DOHH2 (cell line): ENCODE data around the gene SMARCAL1.

Source experiments
- H3F3A ChIP-seq: fragments of 200-600 bp; sonication (generic), shearing (Covaris generic); 2 replicates; pipeline ENCODE4 v1.6.0; 2016; ENCODE audit warnings: antibody characterized with exemption, mild to moderate bottlenecking; ENCODE audit not compliant: control insufficient read depth, insufficient read depth
- H3K27ac ChIP-seq: fragments of 200-600 bp; sonication (generic); 2 replicates; pipeline ENCODE4 v1.5.1; 2014; ENCODE audit warnings: low read depth, mild to moderate bottlenecking, low read length, moderate library complexity
- H3K27me3 ChIP-seq: fragments of 200-600 bp; sonication (generic); 2 replicates; pipeline ENCODE4 v1.6.1; 2014; ENCODE audit warnings: mild to moderate bottlenecking, low read length, mixed read lengths; ENCODE audit not compliant: control insufficient read depth
- H3K36me3 ChIP-seq: fragments of 200-600 bp; sonication (generic); 2 replicates; pipeline ENCODE4 v1.6.1; 2014; ENCODE audit warnings: mild to moderate bottlenecking, low read length, moderate library complexity, mixed read lengths; ENCODE audit not compliant: control insufficient read depth
- H3K4me1 ChIP-seq: fragments of 200-600 bp; sonication (generic); 2 replicates; pipeline ENCODE4 v1.6.1; 2014; ENCODE audit warnings: mild to moderate bottlenecking, low read length, mixed read lengths; ENCODE audit not compliant: control insufficient read depth
- H3K4me2 ChIP-seq: fragments of 200-600 bp; sonication (generic); 2 replicates; pipeline ENCODE4 v1.6.0; 2014; ENCODE audit warnings: mild to moderate bottlenecking, low read length, moderate library complexity
- H3K4me3 ChIP-seq: fragments of 200-600 bp; sonication (generic); 2 replicates; pipeline ENCODE4 v1.5.1; 2014; ENCODE audit warnings: mild to moderate bottlenecking, low read length, mixed read lengths
- H3K79me2 ChIP-seq: fragments of 200-600 bp; sonication (generic); 2 replicates; pipeline ENCODE4 v1.6.1; 2014; ENCODE audit warnings: mild to moderate bottlenecking, low read length, mixed read lengths; ENCODE audit not compliant: control insufficient read depth
- H3K9me2 ChIP-seq: fragments of 200-600 bp; sonication (generic); replicated peaks from 2 replicates; pipeline ENCODE4 v1.6.1; 2014; ENCODE audit warnings: mild to moderate bottlenecking, low read length, mixed read lengths; ENCODE audit not compliant: control insufficient read depth
- H3K9me3 ChIP-seq: fragments of 200-600 bp; sonication (generic); 2 replicates; pipeline ENCODE4 v1.6.1; 2014; ENCODE audit warnings: antibody characterized with exemption, low read length, mixed read lengths; ENCODE audit not compliant: control insufficient read depth, insufficient read depth
- H4K20me1 ChIP-seq: fragments of 200-600 bp; sonication (generic); 2 replicates; pipeline ENCODE4 v1.6.0; 2014; ENCODE audit warnings: low read depth, mild to moderate bottlenecking, antibody characterized with exemption, low read length, moderate library complexity; ENCODE audit not compliant: control insufficient read depth, insufficient read depth
- EZH2phosphoT487 ChIP-seq: fragments of 200-600 bp; sonication (generic); IDR thresholded peaks from 2 replicates; pipeline ENCODE4 v1.6.1; 2017; ENCODE audit warnings: borderline replicate concordance, mild to moderate bottlenecking, antibody characterized with exemption, low read length, moderate library complexity, mixed read lengths
- TF ChIP-seq, protein P1 (sequence below): fragments of 200-600 bp; sonication (generic); IDR thresholded peaks from one replicate; pipeline ENCODE4 v1.5.1; 2014; ENCODE audit warnings: antibody characterized with exemption, mild to moderate bottlenecking, low read depth, low read length; ENCODE audit not compliant: poor library complexity, severe bottlenecking

Gene SMARCAL1

DNA sequence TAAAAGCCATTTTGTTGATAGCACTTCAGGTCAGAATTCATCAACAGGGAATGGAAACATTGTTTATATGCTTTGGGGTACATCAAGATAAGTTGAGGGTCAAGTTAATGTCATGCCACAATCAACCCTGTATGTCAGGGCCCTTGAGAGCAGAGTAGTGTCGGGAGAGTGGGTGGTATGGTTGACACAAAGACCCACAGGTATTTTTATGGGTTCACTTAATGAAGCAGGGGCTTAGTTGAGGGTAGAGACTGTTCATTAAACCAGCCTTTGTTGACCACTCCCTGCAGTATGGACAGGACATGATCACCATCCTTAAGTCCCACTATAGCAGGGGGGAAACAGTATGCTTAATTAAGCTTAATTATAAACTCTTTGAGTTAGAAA is 92.1 kb downstream of the SMARCAL1 start:
- Histone ChIP-seq H3K27me3 (no peaks in the 10 kb centered on the region), H4K20me1 (peaks cover 47% of the 10 kb centered on the region), H3K27ac (peak overlapping the region; percentile 7; the same call in 1 of the 2 replicates), H3K36me3 (peaks cover 79% of the 10 kb centered on the region), H3K9me2 (no peaks in the 10 kb centered on the region), H3K4me3 (no peak overlapping the region), H3K9me3 (no peaks in the 10 kb centered on the region), H3K4me1 (peaks cover 38% of the 10 kb centered on the region), H3K4me2 (peak overlapping the region; percentile 89; the same call in 1 of the 2 replicates), H3F3A (peaks cover 88% of the 10 kb centered on the region), H3K79me2 (peaks cover 34% of the 10 kb centered on the region)
- TF ChIP-seq EZH2phosphoT487: no peak
- TF ChIP-seq, protein P1, sequence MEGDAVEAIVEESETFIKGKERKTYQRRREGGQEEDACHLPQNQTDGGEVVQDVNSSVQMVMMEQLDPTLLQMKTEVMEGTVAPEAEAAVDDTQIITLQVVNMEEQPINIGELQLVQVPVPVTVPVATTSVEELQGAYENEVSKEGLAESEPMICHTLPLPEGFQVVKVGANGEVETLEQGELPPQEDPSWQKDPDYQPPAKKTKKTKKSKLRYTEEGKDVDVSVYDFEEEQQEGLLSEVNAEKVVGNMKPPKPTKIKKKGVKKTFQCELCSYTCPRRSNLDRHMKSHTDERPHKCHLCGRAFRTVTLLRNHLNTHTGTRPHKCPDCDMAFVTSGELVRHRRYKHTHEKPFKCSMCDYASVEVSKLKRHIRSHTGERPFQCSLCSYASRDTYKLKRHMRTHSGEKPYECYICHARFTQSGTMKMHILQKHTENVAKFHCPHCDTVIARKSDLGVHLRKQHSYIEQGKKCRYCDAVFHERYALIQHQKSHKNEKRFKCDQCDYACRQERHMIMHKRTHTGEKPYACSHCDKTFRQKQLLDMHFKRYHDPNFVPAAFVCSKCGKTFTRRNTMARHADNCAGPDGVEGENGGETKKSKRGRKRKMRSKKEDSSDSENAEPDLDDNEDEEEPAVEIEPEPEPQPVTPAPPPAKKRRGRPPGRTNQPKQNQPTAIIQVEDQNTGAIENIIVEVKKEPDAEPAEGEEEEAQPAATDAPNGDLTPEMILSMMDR: no peak

DNA sequence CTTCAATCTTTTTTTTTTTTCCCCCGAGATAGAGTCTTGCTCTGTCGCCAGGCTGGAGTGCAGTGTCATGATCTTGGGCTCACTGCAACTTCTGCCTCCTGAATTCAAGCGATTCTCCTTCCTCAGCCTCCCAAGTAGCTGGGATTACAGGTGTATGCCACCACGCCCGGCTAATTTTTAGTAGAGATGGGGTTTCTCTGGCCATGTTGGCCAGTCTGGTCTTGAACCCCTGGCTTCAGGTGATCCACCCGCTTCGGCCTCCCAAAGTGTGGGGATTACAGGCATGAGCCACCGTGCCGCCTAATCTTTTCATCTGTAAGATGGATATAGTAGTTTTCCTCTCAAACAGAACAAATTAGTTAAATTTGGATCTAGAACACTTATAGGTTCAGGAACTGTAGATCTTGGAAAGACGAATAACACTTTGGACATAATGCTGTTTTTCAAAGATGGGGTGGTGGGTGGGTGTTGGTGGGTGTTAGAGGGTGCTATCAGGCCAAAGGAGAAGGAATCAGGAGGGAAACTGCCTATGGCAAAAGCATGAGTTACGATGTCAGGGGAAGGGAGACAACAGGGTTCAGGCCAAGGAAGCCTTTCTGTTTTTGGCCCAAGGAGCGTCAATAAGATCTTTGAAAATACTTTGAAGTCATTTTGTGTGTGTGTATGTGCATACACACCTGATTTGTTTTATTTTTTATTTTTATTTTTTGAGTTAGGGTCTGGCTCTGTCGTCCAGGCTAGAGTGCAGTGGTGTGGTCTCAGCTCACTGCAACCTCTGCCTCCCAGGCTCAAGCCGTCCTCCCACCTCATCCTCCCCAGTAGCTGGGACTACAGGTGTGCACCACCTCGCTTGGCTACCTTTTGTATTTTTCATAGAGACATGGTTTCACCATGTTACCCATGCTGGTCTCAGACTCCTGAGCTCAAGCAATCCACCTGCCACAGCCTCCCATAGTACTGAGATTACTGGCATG is 93.1 kb downstream of the SMARCAL1 start:
- Histone ChIP-seq H3K9me2 (no peaks in the 10 kb centered on the region), H3K4me1 (peaks cover 30% of the 10 kb centered on the region), H3K27me3 (no peaks in the 10 kb centered on the region), H3K4me3 (no peak overlapping the region), H3K9me3 (no peaks in the 10 kb centered on the region), H3K36me3 (peaks cover 68% of the 10 kb centered on the region), H3K79me2 (peaks cover 24% of the 10 kb centered on the region), H3K27ac (no peak overlapping the region), H4K20me1 (peaks cover 36% of the 10 kb centered on the region), H3K4me2 (no peak overlapping the region), H3F3A (peaks cover 80% of the 10 kb centered on the region)
- TF ChIP-seq EZH2phosphoT487: no peak
- TF ChIP-seq, protein P1: no peak

DNA sequence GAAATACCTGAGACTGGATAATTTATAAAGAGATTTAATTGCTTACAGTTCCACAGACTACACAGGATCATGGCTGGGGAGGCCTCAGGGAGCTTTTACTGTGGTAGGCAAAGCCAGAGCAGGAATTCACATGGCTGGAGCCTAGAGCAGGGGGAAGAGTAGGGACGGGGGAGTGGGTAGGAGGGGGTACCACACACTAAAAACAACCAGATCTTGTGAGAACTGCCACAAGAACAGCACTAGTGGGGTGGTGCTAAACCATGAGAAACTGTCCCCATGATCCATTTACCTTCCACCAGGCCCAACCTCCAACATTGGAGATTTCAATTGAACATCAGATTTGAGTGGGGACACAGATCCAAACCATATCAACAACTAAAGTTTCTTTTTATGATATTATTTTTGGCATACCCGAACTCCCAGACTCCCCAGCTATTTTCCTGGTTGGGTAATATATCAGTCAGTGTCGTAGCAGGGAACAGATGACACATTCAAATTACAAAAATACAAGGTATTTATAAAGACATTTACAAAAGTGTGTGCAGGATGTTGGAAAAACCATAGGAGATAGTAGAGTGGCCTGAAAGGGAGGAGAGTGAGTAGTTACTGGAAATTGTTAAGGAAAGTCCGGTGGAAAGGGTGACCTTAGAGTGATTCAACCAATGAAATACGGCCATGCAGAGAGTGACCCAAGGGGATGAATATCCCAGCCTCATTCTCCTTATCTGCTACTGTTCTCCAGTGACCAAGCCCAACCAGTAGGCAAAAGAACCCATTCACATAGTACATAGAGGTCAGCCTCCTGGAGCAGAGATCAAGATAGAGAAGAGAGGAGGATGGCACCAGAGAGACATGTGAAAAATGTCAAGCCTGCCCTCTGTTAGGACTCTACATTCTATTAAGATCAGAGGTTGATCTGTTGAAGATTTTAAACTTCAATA is 95.2 kb downstream of the SMARCAL1 start:
- TF ChIP-seq, protein P1: no peak
- no peak for TF ChIP-seq EZH2phosphoT487
- Histone ChIP-seq H4K20me1 (peaks cover 22% of the 10 kb centered on the region), H3K27ac (0 out of 2 replicates have a peak overlapping the region, but pooled peaks have one; percentile 4), H3K27me3 (no peaks in the 10 kb centered on the region), H3K9me3 (no peaks in the 10 kb centered on the region), H3K36me3 (peaks cover 48% of the 10 kb centered on the region), H3K4me1 (peaks cover 9% of the 10 kb centered on the region), H3K79me2 (peaks cover 3% of the 10 kb centered on the region; the same call in 1 of the 2 replicates), H3K4me2 (no peak overlapping the region), H3F3A (peaks cover 60% of the 10 kb centered on the region), H3K9me2 (no peaks in the 10 kb centered on the region), H3K4me3 (no peak overlapping the region)
